IPS-15b (cell line): ENCODE results near the gene MMADHC.

Experiments used
- H3K27me3 ChIP-seq: one replicate; pipeline ENCODE4 v1.6.1; 2013; ENCODE audit warnings: low read length; ENCODE audit not compliant: control insufficient read depth, insufficient read depth
- H3K36me3 ChIP-seq: one replicate; pipeline ENCODE4 v1.6.1; 2013; ENCODE audit warnings: low read length; ENCODE audit not compliant: control insufficient read depth, insufficient read depth
- H3K4me1 ChIP-seq: one replicate; pipeline ENCODE4 v1.6.1; 2013; ENCODE audit warnings: mild to moderate bottlenecking, low read length; ENCODE audit not compliant: control insufficient read depth, insufficient read depth
- H3K4me3 ChIP-seq: one replicate; pipeline ENCODE4 v1.5.1; 2013; ENCODE audit warnings: low read depth, low read length
- H3K9ac ChIP-seq: one replicate; pipeline ENCODE4 v1.6.1; 2013; ENCODE audit warnings: low read depth, mild to moderate bottlenecking, low read length
- H3K9me3 ChIP-seq: one replicate; pipeline ENCODE4 v1.6.1; 2013; ENCODE audit warnings: mild to moderate bottlenecking, low read length; ENCODE audit not compliant: control insufficient read depth, insufficient read depth

Gene MMADHC

DNA sequence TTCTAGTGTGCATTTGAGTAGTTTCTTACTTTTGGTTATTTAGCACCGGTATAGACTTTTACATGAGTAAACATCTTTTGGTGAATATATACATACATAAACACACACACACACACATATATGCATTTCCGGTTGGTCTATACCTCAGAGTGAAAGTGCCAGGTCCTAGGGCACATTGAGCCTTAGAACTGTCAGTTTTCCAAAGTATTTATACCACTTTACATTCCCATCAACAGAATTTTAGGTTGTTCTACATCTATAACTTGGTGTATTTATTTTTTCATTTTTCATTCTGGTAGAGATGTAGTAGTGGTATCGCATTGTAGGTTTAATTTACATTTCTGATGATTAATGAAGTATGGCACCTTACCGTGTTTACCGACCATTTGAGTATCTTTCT, 22.6 kb downstream of the MMADHC start:
- no peaks in the 10 kb centered on the region for H3K27me3 ChIP-seq
- H3K9ac ChIP-seq: no peak overlapping the region
- H3K36me3 ChIP-seq: no peaks in the 10 kb centered on the region
- no peaks in the 10 kb centered on the region for H3K4me1 ChIP-seq
- H3K9me3 ChIP-seq: no peaks in the 10 kb centered on the region
- no peak overlapping the region for H3K4me3 ChIP-seq

- no peaks in the 10 kb centered on the region for H3K9me3 ChIP-seq
- no peaks in the 10 kb centered on the region for H3K27me3 ChIP-seq
- H3K4me1 ChIP-seq: no peaks in the 10 kb centered on the region
- H3K36me3 ChIP-seq: no peaks in the 10 kb centered on the region
- no peak overlapping the region for H3K4me3 ChIP-seq
- no peak overlapping the region for H3K9ac ChIP-seq
Measured at GRCh38 chr2:149564097-149564496, 23.5 kb downstream of the MMADHC start.

GRCh38 chr2:149562324-149562723, 25.3 kb downstream of the MMADHC start:
- Histone ChIP-seq H3K27me3 (no peaks in the 10 kb centered on the region), H3K9ac (no peak overlapping the region), H3K9me3 (no peaks in the 10 kb centered on the region), H3K4me1 (no peaks in the 10 kb centered on the region), H3K36me3 (no peaks in the 10 kb centered on the region), H3K4me3 (no peak overlapping the region)

DNA sequence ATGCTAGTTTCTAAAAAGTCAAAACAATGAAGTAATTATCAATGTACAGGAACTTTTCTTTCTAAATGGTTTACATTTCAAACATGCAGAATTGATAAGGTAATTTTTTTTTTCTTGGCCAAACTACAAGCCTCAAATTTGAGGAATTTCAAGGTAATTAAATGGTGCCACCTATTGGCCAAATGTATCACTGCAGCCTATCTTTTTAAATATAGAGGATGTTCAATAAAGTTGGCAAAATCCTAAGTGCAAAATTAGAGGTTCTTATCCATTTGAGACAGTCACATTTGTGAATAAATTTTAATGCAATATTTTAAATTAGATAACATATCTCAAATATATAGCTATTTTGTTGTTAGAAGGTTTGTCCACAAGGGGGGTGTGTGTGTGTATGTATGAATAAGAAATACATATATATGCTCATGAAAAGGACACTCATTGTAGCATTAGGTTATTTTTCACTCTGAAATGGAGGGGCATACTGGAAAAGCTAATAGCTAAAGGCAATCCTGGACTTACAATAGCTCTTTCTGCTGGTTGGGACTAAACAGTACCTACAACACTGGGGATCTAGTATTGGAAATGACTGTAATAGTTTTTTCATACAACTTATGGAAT, 26.2 kb downstream of the MMADHC start:
- no peaks in the 10 kb centered on the region for H3K9me3 ChIP-seq
- no peak overlapping the region for H3K9ac ChIP-seq
- no peaks in the 10 kb centered on the region for H3K36me3 ChIP-seq
- H3K4me3 ChIP-seq: no peak overlapping the region
- no peaks in the 10 kb centered on the region for H3K4me1 ChIP-seq
- H3K27me3 ChIP-seq: no peaks in the 10 kb centered on the region

- no peaks in the 10 kb centered on the region for H3K27me3 ChIP-seq
- H3K4me3 ChIP-seq: no peak overlapping the region
- no peaks in the 10 kb centered on the region for H3K9me3 ChIP-seq
- no peaks in the 10 kb centered on the region for H3K36me3 ChIP-seq
- H3K9ac ChIP-seq: no peak overlapping the region
- no peaks in the 10 kb centered on the region for H3K4me1 ChIP-seq
Measured at GRCh38 chr2:149559341-149560068, 28.1 kb downstream of the MMADHC start.

DNA sequence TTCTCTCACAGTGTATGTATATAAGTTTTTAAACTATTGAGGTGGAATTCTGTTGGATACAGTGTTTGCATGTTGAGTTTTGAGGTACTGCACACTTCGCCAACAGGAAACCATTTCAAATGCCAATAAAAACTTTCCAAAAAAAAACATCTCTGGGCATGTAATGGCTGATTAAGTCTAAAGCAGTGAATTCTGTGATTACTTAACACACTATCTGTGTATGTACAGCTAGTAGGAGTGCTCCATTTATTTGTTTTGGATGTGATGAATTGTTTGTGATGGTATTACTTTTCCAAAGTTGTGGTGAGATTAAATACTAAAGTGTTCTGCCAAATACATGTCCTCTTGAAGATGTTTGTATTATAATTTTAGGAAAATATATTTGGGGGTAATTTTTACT, 31.1 kb downstream of the MMADHC start:
- no peak overlapping the region for H3K4me3 ChIP-seq
- no peaks in the 10 kb centered on the region for H3K4me1 ChIP-seq
- no peaks in the 10 kb centered on the region for H3K9me3 ChIP-seq
- no peaks in the 10 kb centered on the region for H3K27me3 ChIP-seq
- H3K9ac ChIP-seq: no peak overlapping the region
- no peaks in the 10 kb centered on the region for H3K36me3 ChIP-seq

GRCh38 chr2:149552830-149553229, 34.7 kb downstream of the MMADHC start:
- H3K36me3 ChIP-seq: no peaks in the 10 kb centered on the region
- no peaks in the 10 kb centered on the region for H3K4me1 ChIP-seq
- H3K4me3 ChIP-seq: no peak overlapping the region
- H3K9ac ChIP-seq: no peak overlapping the region
- no peaks in the 10 kb centered on the region for H3K9me3 ChIP-seq
- H3K27me3 ChIP-seq: no peaks in the 10 kb centered on the region

DNA sequence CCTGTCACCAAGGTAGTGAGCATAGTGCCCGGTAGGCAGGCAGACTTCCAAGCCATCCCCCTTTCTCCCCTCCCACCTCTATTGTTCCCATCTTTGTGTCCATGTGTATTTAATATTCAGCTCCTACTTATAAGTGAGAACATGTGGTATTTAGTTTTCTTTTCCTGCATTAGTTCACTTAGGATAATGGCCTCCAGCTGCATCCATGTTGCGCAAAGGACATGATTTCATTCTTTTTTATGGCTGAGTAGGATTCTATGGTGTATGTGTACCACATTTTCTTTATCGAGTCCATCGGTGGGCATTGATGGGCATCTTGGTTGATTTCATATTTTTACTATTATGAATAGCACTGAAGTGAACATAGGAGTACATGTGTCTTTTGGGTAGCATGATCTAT, 35.3 kb downstream of the MMADHC start:
- H3K4me3 ChIP-seq: no peak overlapping the region
- H3K9me3 ChIP-seq: no peaks in the 10 kb centered on the region
- H3K36me3 ChIP-seq: no peaks in the 10 kb centered on the region
- no peak overlapping the region for H3K9ac ChIP-seq
- no peaks in the 10 kb centered on the region for H3K4me1 ChIP-seq
- no peaks in the 10 kb centered on the region for H3K27me3 ChIP-seq

GRCh38 chr2:149544692-149545091, 42.9 kb downstream of the MMADHC start:
- no peaks in the 10 kb centered on the region for H3K4me1 ChIP-seq
- H3K36me3 ChIP-seq: no peaks in the 10 kb centered on the region
- no peaks in the 10 kb centered on the region for H3K9me3 ChIP-seq
- H3K9ac ChIP-seq: no peak overlapping the region
- H3K4me3 ChIP-seq: no peak overlapping the region
- no peaks in the 10 kb centered on the region for H3K27me3 ChIP-seq

- Histone ChIP-seq H3K4me3 (no peak overlapping the region), H3K27me3 (no peaks in the 10 kb centered on the region), H3K9me3 (no peaks in the 10 kb centered on the region), H3K4me1 (no peaks in the 10 kb centered on the region), H3K9ac (no peak overlapping the region), H3K36me3 (no peaks in the 10 kb centered on the region)
Measured at GRCh38 chr2:149543845-149544244, 43.7 kb downstream of the MMADHC start.

GRCh38 chr2:149540138-149540537, 47.4 kb downstream of the MMADHC start:
- Histone ChIP-seq H3K4me1 (no peaks in the 10 kb centered on the region), H3K27me3 (no peaks in the 10 kb centered on the region), H3K36me3 (no peaks in the 10 kb centered on the region), H3K9ac (no peak overlapping the region), H3K4me3 (no peak overlapping the region), H3K9me3 (no peaks in the 10 kb centered on the region)

GRCh38 chr2:149538138-149538833, 49.3 kb downstream of the MMADHC start:
- no peaks in the 10 kb centered on the region for H3K27me3 ChIP-seq
- H3K9ac ChIP-seq: no peak overlapping the region
- no peaks in the 10 kb centered on the region for H3K4me1 ChIP-seq
- no peaks in the 10 kb centered on the region for H3K36me3 ChIP-seq
- H3K4me3 ChIP-seq: no peak overlapping the region
- no peaks in the 10 kb centered on the region for H3K9me3 ChIP-seq
